GM15510 (cell line): ENCODE results near the gene THOC6.

ENCODE experiments used
- POLR2A ChIP-seq: IDR thresholded peaks from 3 replicates; pipeline ENCODE4 v1.6.1; 2011; ENCODE audit warnings: borderline replicate concordance; ENCODE audit not compliant: insufficient read length; ENCODE audit errors: extremely low read depth

The THOC6 gene

DNA sequence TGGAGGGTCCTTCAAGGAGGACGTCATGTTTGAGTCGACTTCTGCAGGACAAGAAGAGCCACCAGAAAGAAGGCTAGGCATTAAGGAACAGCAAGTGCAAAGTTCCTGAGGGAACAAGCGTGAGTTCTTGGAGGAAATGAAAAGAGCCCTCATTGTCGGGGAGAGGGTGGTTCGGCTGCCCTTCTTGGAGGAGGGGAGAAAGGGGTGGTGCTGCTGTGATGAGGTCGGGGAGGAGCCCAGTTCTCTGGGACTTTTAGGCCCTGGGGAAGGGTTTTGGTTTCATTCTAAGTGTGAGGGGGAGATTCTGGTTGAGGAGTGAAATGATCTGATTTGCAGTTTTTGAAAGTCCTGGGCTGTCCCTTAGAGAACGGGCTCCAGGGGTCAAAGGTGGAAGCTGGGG, 8.8 kb downstream of the THOC6 start:
- no peak for TF ChIP-seq POLR2A

DNA sequence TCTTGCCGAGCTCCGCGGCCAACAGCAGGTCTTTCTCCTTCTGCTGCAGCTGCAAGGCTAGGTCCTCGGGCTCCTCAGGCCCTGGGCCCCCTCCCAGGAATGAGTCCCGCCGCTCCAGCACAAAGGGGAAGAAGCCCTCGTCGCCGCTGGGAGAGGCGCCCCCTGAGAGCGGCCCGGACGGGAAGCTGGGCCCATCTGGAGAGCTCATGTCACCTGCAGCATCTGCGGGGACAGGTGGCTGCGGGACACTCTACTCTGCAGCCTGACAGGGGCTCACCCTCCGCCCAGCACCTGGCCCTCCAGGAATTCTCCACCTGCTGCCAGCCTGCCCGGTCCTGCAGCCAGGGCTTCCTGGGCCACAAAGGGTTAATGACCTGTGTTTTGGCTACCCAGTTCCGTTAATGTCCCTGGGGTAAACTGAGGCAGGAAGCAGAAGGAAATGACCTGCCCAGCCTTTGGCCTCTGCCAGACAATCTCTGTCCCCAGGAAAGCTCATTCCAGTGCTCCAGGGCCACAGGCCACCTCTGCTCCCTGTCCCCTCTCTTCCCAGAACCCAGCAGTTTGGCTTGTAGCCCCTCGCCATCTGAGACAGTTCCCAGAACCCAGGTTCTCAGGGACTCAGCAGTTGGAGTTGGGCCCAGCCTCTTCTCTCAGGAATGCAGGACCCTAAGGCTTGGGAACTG, 11.6 kb downstream of the THOC6 start:
- no peak for TF ChIP-seq POLR2A

- TF ChIP-seq POLR2A, result no peak
These were observed 12.3 kb downstream of the THOC6 start for GRCh38 chr16:3035972-3036725.

GRCh38 chr16:3036726-3037315, 13.0 kb downstream of the THOC6 start, which contains the start of gene BICDL2:
BICDL2 (minus strand) TSS chr16:3036944; CDS start chr16:3035496, 1,448 bp downstream.
- TF ChIP-seq POLR2A, result no peak

DNA sequence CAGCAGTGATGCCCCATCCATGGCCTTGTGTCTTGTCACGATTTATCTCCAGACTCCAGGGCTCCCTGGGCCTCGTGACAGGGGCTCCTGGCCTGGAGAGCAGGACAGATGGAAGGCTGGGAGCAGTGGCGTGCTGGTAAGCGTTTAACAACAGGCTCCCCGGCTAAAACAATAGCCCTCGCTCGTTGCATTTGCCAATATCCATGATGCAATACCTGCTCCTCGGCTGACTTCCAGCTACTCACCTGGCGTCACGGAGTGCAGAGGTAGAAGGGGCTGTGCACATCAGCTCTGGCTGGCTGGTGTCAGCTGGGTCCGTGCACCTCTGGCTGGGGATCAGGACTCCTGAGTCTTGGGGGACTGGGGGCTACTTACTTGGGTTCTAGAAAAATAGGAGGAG, 14.4 kb downstream of the THOC6 start:
- TF ChIP-seq POLR2A, result no peak

DNA sequence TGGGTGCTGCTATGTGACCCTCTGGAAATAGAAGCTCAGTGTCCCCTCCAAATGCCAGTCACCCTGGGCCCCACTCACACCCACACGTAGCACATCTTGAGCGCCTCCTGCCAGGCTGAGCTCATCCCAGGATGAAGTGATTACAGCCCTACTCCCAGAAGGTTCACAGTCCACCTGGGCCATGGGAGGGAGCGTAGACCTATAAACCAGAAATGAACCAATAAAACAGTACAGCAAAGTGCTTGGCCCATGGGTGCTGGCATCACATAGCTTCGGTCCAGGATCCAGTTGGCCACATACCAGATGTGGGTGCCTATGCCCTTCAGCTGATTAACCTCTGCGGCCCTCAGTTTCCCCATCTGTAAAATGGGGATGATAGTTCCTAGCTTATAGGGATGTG, 15.1 kb downstream of the THOC6 start:
- no peak for TF ChIP-seq POLR2A

DNA sequence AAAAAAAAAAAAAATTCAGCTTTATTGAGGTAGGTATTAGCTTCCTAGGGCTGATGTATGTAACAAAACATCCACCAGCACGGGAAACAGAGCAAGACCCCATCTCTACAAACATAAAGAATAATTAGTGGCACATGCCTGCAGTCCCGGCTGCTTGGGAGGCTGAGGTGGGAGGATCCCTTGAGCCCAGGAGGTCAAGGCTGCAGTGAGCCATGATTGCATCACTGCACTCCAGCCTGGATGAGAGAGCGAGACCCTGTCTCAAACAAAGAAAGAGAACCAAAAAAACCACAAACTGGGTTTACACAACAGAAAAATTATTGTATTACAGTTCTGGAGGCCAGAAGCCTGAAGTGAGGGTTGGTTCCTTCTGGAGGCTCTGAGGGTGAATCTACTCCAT, 18.5 kb downstream of the THOC6 start:
- TF ChIP-seq POLR2A, result no peak

GRCh38 chr16:3044708-3045107, 20.9 kb downstream of the THOC6 start:
- TF ChIP-seq POLR2A, result no peak

- no peak for TF ChIP-seq POLR2A
These were observed 22.2 kb downstream of the THOC6 start, which contains the start of gene MMP25 for GRCh38 chr16:3045758-3046640. MMP25 (plus strand) TSS chr16:3046561; CDS start chr16:3046918, 357 bp downstream.

DNA sequence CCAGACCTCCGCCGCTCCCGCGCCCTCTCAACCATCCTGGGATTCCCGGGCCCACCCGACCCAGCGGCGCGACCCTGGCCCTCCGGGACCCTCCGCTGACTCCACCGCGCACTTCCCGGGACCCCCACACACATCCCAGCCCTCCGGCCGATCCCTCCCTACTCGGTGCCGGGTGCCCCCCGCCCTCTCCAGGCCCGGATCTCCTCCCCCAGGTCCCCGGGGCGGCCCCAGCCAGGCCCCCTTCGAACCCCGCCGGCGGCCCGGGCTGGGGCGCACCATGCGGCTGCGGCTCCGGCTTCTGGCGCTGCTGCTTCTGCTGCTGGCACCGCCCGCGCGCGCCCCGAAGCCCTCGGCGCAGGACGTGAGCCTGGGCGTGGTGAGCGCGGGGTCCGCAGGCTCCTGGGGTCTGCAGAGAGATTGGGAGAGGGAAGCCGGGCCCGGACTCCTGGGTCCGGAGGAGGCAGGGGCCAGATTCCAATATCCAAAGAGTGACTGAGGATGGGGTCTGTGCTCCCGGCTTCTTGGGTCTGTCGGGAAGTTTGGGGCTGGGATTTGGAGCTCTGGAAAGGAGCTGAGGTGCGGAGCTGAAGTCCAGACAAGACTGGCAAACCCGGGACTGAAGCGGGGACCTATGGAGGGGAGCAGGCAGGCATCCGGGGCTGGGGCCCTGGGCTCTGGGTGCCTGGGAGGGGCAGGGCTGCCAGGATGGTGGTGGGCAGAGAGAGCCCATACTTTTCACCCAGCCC, 23.0 kb downstream of the THOC6 start:
- TF ChIP-seq POLR2A, result no peak

DNA sequence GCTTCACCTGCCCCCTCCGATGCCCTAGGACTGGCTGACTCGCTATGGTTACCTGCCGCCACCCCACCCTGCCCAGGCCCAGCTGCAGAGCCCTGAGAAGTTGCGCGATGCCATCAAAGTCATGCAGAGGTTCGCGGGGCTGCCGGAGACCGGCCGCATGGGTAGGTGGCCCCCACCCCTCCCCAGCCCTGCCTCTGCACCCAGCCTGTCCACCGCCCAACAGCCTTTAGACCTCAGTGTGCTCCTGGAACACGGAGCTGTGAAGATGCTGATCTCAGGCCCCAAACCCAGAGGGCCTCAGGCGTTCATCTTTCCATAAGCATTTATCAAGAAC, 23.5 kb downstream of the THOC6 start:
- TF ChIP-seq POLR2A, result no peak

- TF ChIP-seq POLR2A, result no peak
These were observed 26.2 kb downstream of the THOC6 start for GRCh38 chr16:3049921-3050481.

GRCh38 chr16:3050487-3050886, 26.7 kb downstream of the THOC6 start:
- TF ChIP-seq POLR2A, result no peak

DNA sequence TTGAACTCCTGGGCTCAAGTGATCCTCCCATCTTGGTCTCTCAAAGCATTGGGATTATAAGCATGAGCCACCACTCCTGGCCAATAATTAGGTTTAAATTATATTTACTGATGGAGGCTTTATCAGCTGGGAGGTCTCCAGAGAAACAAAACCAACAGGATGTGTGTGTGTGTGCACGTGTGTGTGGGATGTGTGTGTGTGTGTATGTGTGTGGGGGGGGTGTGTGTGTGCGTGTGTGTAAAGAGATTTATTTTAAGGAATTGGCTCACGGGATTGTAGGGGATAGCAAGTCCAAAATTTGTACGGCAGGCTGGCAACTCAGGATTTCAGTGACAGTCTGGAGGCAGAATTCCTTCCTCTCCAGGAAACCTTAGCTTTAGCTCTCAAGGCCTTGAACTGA, 27.2 kb downstream of the THOC6 start:
- TF ChIP-seq POLR2A, result no peak
